SU-DHL-6 (cell line): ENCODE data around the gene SERINC1.

Source experiments
- H2AFZ ChIP-seq: fragments of 200-600 bp; sonication (generic); 2 replicates; pipeline ENCODE4 v1.6.1; 2014; ENCODE audit warnings: low read depth, mild to moderate bottlenecking, moderate library complexity, mixed read lengths, antibody characterized with exemption, low read length; ENCODE audit not compliant: severe bottlenecking
- H3F3A ChIP-seq: fragments of 200-600 bp; shearing (Covaris generic); 2 replicates; pipeline ENCODE4 v1.6.0; 2016; ENCODE audit warnings: antibody characterized with exemption, mild to moderate bottlenecking; ENCODE audit not compliant: insufficient read depth
- H3K27ac ChIP-seq: fragments of 200-600 bp; sonication (generic); 2 replicates; pipeline ENCODE4 v1.5.1; 2016; ENCODE audit warnings: low read depth, mild to moderate bottlenecking, low read length, moderate library complexity, mixed read lengths
- H3K27me3 ChIP-seq: fragments of 200-600 bp; sonication (generic), shearing (Covaris generic); 2 replicates; pipeline ENCODE4 v1.6.0; 2014; ENCODE audit warnings: mild to moderate bottlenecking, low read length
- H3K36me3 ChIP-seq: fragments of 200-600 bp; sonication (generic); 2 replicates; pipeline ENCODE4 v1.6.1; 2014; ENCODE audit warnings: mild to moderate bottlenecking, low read length, mixed read lengths
- H3K4me2 ChIP-seq: fragments of 300-600, 200-600 bp; shearing (Covaris generic), sonication (generic); 2 replicates; pipeline ENCODE4 v1.6.0; 2014; ENCODE audit warnings: low read length, low read depth, mild to moderate bottlenecking; ENCODE audit not compliant: poor library complexity, severe bottlenecking
- H3K4me3 ChIP-seq: fragments of 200-600 bp; sonication (generic); 2 replicates; pipeline ENCODE4 v1.5.1; 2014; ENCODE audit warnings: antibody characterized with exemption, low read length, mild to moderate bottlenecking, mixed read lengths; ENCODE audit not compliant: insufficient read depth, poor library complexity, severe bottlenecking
- H3K79me2 ChIP-seq: fragments of 200-600 bp; sonication (generic); 2 replicates; pipeline ENCODE4 v1.6.1; 2014; ENCODE audit warnings: mild to moderate bottlenecking, low read length, moderate library complexity; ENCODE audit not compliant: insufficient read depth
- H3K9ac ChIP-seq: fragments of 200-600 bp; sonication (generic); 2 replicates; pipeline ENCODE4 v1.7.0; 2014; ENCODE audit warnings: mild to moderate bottlenecking, low read length
- H3K9me2 ChIP-seq: fragments of 200-600 bp; sonication (generic); replicated peaks from 2 replicates; pipeline ENCODE4 v1.6.1; 2014; ENCODE audit warnings: low read length; ENCODE audit not compliant: insufficient read depth
- H3K9me3 ChIP-seq: fragments of 200-600 bp; sonication (generic); 2 replicates; pipeline ENCODE4 v1.6.1; 2014; ENCODE audit warnings: low read length, mixed read lengths; ENCODE audit not compliant: insufficient read depth
- H4K20me1 ChIP-seq: fragments of 200-600 bp; sonication (generic); 2 replicates; pipeline ENCODE4 v1.6.1; 2014; ENCODE audit warnings: low read depth, mild to moderate bottlenecking, antibody characterized with exemption, low read length, moderate library complexity, mixed read lengths
- CTCF ChIP-seq: fragments of 200-600 bp; sonication (generic); IDR thresholded peaks from one replicate; pipeline ENCODE4 v1.5.1; 2017; ENCODE audit warnings: antibody characterized with exemption, mild to moderate bottlenecking, low read length, moderate library complexity; ENCODE audit not compliant: insufficient read depth, poor library complexity, severe bottlenecking
- EZH2phosphoT487 ChIP-seq: fragments of 200-600 bp; sonication (generic), shearing (Covaris generic); conservative IDR thresholded peaks from 2 replicates; pipeline ENCODE4 v1.6.1; 2018; ENCODE audit warnings: mild to moderate bottlenecking, antibody characterized with exemption, low read length, moderate library complexity, mixed read lengths

The SERINC1 gene

GRCh38 chr6:122399348-122400120 lies 72.1 kb downstream of the SERINC1 start, which contains the start of gene HSF2:
TSS of gene HSF2 (plus strand) at chr6:122399652. CDS start at chr6:122399738, 86 bp downstream.
- peak within 1 kb of the TSS; percentile 68 for H3K27ac ChIP-seq
- no peaks in the 10 kb centered on the region for H3K27me3 ChIP-seq
- peak within 1 kb of the TSS; percentile 98 for H3K4me3 ChIP-seq
- H3K9ac ChIP-seq: peak within 1 kb of the TSS; percentile 99
- peak within 1 kb of the TSS; percentile 98 for H2AFZ ChIP-seq
- no peaks in the 10 kb centered on the region for H3F3A ChIP-seq
- H4K20me1 ChIP-seq: peaks cover 17% of the 10 kb centered on the region
- peak within 1 kb of the TSS; percentile 93 for H3K4me2 ChIP-seq
- no peaks in the 10 kb centered on the region for H3K9me3 ChIP-seq
- no peak for TF ChIP-seq CTCF
- TF ChIP-seq EZH2phosphoT487: no peak
- peaks cover 50% of the 10 kb centered on the region for H3K79me2 ChIP-seq
- H3K36me3 ChIP-seq: no peaks in the 10 kb centered on the region
- H3K9me2 ChIP-seq: no peaks in the 10 kb centered on the region

- peak overlapping the region; percentile 30 for H3K9ac ChIP-seq
- peak overlapping the region; percentile 36; the same call in 1 of the 2 replicates for H3K27ac ChIP-seq
Measured at GRCh38 chr6:122399055-122399347, 72.6 kb downstream of the SERINC1 start.

GRCh38 chr6:122394016-122394415 lies 77.6 kb downstream of the SERINC1 start:
- Histone ChIP-seq H3K27me3 (no peaks in the 10 kb centered on the region), H3K79me2 (no peaks in the 10 kb centered on the region), H2AFZ (no peak overlapping the region)

More at GRCh38 chr6:122399055-122399347, 72.6 kb downstream of the SERINC1 start:
- Histone ChIP-seq H3K9me3 (no peaks in the 10 kb centered on the region), H2AFZ (peak overlapping the region; percentile 81), H3K9me2 (no peaks in the 10 kb centered on the region), H3F3A (no peaks in the 10 kb centered on the region), H3K4me3 (peak overlapping the region; percentile 51), H3K79me2 (peaks cover 45% of the 10 kb centered on the region), H3K27me3 (no peaks in the 10 kb centered on the region), H3K36me3 (no peaks in the 10 kb centered on the region), H3K4me2 (peak overlapping the region; percentile 80), H4K20me1 (peaks cover 17% of the 10 kb centered on the region)
- no peak for TF ChIP-seq CTCF
- TF ChIP-seq EZH2phosphoT487: no peak

More at GRCh38 chr6:122394016-122394415, 77.6 kb downstream of the SERINC1 start:
- Histone ChIP-seq H3K9ac (no peak overlapping the region), H3K9me3 (no peaks in the 10 kb centered on the region), H3K9me2 (no peaks in the 10 kb centered on the region), H3K27ac (no peak overlapping the region), H3F3A (no peaks in the 10 kb centered on the region), H3K4me2 (no peak overlapping the region), H3K4me3 (no peak overlapping the region), H3K36me3 (no peaks in the 10 kb centered on the region), H4K20me1 (no peaks in the 10 kb centered on the region)
- TF ChIP-seq EZH2phosphoT487 (no peak), CTCF (no peak)
